Activated CD8-positive, alpha-beta memory T cell treated with anti-CD3 and anti-CD28 coated beads for 48 hours (primary cell): ENCODE measurements around the gene CMTM1.
A peak's percentile ranks its signal among the peaks of the same experiment; 100 is the strongest.

Experiments
- DNase-seq, 3 experiments: peaks; one replicate each; pipeline ENCODE4 v3.0.0-alpha.2; 2020; ENCODE audit warnings: low read depth in 2 of 3, low spot score in 2 of 3

CMTM1 gene

GRCh38 chr16:66537236-66537635 lies 29.0 kb upstream of the CMTM1 start:
- DNase-seq: no peak

- DNase-seq: no peak
Measured at GRCh38 chr16:66538910-66539309, 27.3 kb upstream of the CMTM1 start.

- DNase-seq: no peak
Measured at GRCh38 chr16:66539623-66540469, 26.4 kb upstream of the CMTM1 start.

- DNase-seq: no peak
Measured at GRCh38 chr16:66541388-66542355, 24.6 kb upstream of the CMTM1 start.

GRCh38 chr16:66542396-66542795 lies 23.8 kb upstream of the CMTM1 start:
- DNase-seq: no peak

GRCh38 chr16:66543541-66543940 lies 22.7 kb upstream of the CMTM1 start:
- no peak for DNase-seq

GRCh38 chr16:66544016-66544757 lies 22.1 kb upstream of the CMTM1 start:
- no peak for DNase-seq

GRCh38 chr16:66547101-66547989 lies 18.9 kb upstream of the CMTM1 start:
- no peak for DNase-seq

GRCh38 chr16:66548068-66548467 lies 18.2 kb upstream of the CMTM1 start:
- DNase-seq: no peak

- DNase-seq: no peak
Measured at GRCh38 chr16:66548868-66549267, 17.4 kb upstream of the CMTM1 start.

GRCh38 chr16:66549284-66550131 lies 16.7 kb upstream of the CMTM1 start, which contains the start of gene TK2:
Gene TK2, minus strand, starts transcription at chr16:66550122. Its CDS starts 61 bp downstream, at chr16:66550061.
- DNase-seq: peak; percentile 43 to 61 (median 49)

GRCh38 chr16:66551348-66551759 lies 14.9 kb upstream of the CMTM1 start:
- DNase-seq: peak in 2 of 3 experiments; percentile 23 to 45

GRCh38 chr16:66551788-66552285 lies 14.4 kb upstream of the CMTM1 start:
- DNase-seq: no peak

- DNase-seq: peak; percentile 82 to 92 (median 91)
Measured at GRCh38 chr16:66552286-66553177, 13.7 kb upstream of the CMTM1 start, which contains the start of gene CKLF. Gene CKLF, plus strand, starts transcription at chr16:66552576. Its CDS starts 140 bp downstream, at chr16:66552716.

GRCh38 chr16:66553223-66553622 lies 13.0 kb upstream of the CMTM1 start:
- DNase-seq: no peak

GRCh38 chr16:66554021-66554420 lies 12.2 kb upstream of the CMTM1 start:
- no peak for DNase-seq

GRCh38 chr16:66554495-66554894 lies 11.7 kb upstream of the CMTM1 start:
- DNase-seq: no peak

GRCh38 chr16:66560107-66560506 lies 6.1 kb upstream of the CMTM1 start:
- no peak for DNase-seq
